Stimulated activated CD4-positive, alpha-beta T cell treated with anti-CD3 and anti-CD28 coated beads, Interleukin-1b, Interleukin-23, amount 100 ng/mL, for 4 hours (primary cell): ENCODE data around the gene PFDN2.

Source experiments
- DNase-seq, 2 donors: peaks; one replicate each; pipeline ENCODE4 v3.0.0-alpha.2; 2020; ENCODE audit warnings: low read depth in 2 of 2

The PFDN2 gene

DNA sequence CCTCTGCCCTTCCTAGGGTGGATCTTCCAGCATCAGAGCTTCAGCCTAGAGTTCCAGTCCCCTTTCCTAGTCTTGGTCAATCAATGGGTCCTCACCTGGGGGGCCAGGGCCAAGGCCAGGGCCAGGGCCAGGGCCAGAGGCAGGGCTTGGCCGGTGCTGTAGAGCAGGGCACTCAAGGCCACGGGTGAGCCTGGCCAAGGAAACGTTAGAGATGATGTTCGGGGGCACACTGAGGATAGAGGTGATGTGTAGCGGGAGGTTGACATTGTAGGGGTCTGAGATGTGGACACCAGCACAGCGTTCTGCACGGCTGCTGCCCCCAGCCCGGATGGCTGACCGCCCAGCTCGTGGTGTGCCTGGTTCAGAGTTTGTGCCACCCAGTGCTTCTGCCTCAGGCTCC is 66.6 kb downstream of the PFDN2 start:
- no peak for DNase-seq
